ENCODE measurements around the gene SPHK2.

SPHK2 gene

GRCh38 chr19:48634424-48635262 lies 15.3 kb downstream of the SPHK2 start:
- Histone ChIP-seq H3K9ac (ENCODE audit: low read length) (peak overlapping the region; percentile 82), H3K4me1 (ENCODE audit: control insufficient read depth, insufficient read depth, low read length) (peaks cover 47% of the 10 kb centered on the region), H3K9me3 (ENCODE audit: control insufficient read depth, low read length) (no peaks in the 10 kb centered on the region), H3K27me3 (replicated peaks; ENCODE audit: control insufficient read depth, insufficient read depth, low read length) (no peaks in the 10 kb centered on the region), H3K36me3 (ENCODE audit: control insufficient read depth, insufficient read depth, low read length, severe bottlenecking) (no peaks in the 10 kb centered on the region), H3K4me3 (ENCODE audit: low read length) (peak overlapping the region; percentile 79)
- DNase-seq (ENCODE audit: low read depth): peak; percentile 93

DNA sequence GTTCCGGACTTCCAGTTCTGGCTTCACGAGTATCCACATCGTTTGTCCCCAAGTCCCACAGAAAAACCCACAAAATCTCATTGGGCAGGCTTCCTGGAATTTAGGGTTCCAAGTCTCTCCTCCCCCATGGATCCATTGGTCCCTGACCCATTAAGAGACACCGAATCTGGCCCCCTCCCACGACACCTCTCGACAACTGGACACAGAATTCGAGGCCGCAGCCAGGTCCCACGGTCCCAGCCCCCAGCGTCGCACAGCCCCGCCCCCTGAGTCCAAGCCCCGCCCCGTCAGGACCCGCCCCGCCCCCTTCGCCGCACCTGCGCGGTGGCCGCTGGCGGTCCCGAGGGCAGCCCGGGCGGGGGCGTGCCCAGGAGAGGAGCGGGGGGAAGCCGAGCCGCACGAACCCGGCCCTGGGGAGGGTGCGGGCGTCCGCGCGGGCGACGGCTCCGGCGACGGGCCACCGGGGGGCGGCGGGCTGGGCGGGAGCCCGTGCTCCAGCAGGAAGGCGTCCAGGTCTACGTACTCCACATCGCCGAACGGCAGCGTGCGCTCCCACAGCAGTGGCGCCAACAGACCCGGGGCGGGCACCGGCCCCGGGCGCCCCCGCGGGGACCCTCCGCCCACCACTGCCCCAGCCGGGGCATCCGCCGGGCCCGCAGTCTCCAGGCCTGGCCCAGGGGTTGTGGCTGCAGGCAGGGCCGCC lies 16.1 kb downstream of the SPHK2 start:
- peak overlapping the region; percentile 82 for H3K9ac ChIP-seq (ENCODE audit: low read length)
- no peaks in the 10 kb centered on the region for H3K36me3 ChIP-seq (ENCODE audit: control insufficient read depth, insufficient read depth, low read length, severe bottlenecking)
- peak overlapping the region; percentile 87 for H3K4me3 ChIP-seq (ENCODE audit: low read length)
- H3K4me1 ChIP-seq (ENCODE audit: control insufficient read depth, insufficient read depth, low read length): peaks cover 47% of the 10 kb centered on the region
- H3K27me3 ChIP-seq (replicated peaks; ENCODE audit: control insufficient read depth, insufficient read depth, low read length): no peaks in the 10 kb centered on the region
- H3K9me3 ChIP-seq (ENCODE audit: control insufficient read depth, low read length): no peaks in the 10 kb centered on the region
- peak; percentile 61 for DNase-seq (ENCODE audit: low read depth)

GRCh38 chr19:48635966-48636858 lies 16.9 kb downstream of the SPHK2 start:
- DNase-seq (ENCODE audit: low read depth): peak; percentile 33
- no peaks in the 10 kb centered on the region for H3K36me3 ChIP-seq (ENCODE audit: control insufficient read depth, insufficient read depth, low read length, severe bottlenecking)
- peaks cover 47% of the 10 kb centered on the region for H3K4me1 ChIP-seq (ENCODE audit: control insufficient read depth, insufficient read depth, low read length)
- no peaks in the 10 kb centered on the region for H3K9me3 ChIP-seq (ENCODE audit: control insufficient read depth, low read length)
- no peaks in the 10 kb centered on the region for H3K27me3 ChIP-seq (replicated peaks; ENCODE audit: control insufficient read depth, insufficient read depth, low read length)
- peak overlapping the region; percentile 91 for H3K9ac ChIP-seq (ENCODE audit: low read length)
- peak overlapping the region; percentile 87 for H3K4me3 ChIP-seq (ENCODE audit: low read length)

DNA sequence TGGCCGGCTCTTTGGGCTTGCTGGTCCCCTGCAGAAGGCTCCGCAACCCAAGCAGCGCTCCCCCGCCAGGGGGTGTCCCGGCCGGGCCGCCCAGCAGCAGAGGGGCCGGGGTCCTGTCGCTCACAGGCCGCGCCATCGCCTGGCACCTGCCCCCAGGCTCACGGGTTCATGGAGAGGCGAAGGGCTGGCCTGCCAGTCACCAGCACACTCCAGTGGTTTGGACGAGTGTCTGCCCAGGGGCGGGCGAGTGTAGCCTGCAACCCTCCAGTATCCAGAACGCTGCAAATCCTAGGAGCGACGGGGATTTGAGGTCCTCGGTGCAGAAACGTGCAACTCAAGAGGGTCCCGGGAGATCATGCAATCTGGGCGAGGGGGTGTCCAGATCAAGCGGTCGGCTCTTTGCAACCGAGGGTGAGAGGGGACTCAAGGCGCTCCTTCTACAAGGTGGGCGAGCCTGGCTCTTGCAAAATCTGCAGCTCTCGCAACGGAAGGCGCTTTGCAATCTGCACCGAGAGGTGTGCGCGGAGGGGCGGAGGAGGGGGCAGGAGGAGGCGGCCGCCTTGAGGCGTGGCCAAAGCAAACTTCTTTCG lies 17.6 kb downstream of the SPHK2 start, which contains the start of gene DBP:
DBP (minus strand) TSS at position 521 of the 590 bp plus-strand sequence; CDS start at position 136, 385 bp downstream.
- H3K36me3 ChIP-seq (ENCODE audit: control insufficient read depth, insufficient read depth, low read length, severe bottlenecking): no peaks in the 10 kb centered on the region
- DNase-seq (ENCODE audit: low read depth): no peak
- peak within 1 kb of the TSS; percentile 91 for H3K9ac ChIP-seq (ENCODE audit: low read length)
- peak within 1 kb of the TSS; percentile 87 for H3K4me3 ChIP-seq (ENCODE audit: low read length)
- H3K27me3 ChIP-seq (replicated peaks; ENCODE audit: control insufficient read depth, insufficient read depth, low read length): no peaks in the 10 kb centered on the region
- H3K4me1 ChIP-seq (ENCODE audit: control insufficient read depth, insufficient read depth, low read length): peaks cover 47% of the 10 kb centered on the region
- H3K9me3 ChIP-seq (ENCODE audit: control insufficient read depth, low read length): no peaks in the 10 kb centered on the region

DNA sequence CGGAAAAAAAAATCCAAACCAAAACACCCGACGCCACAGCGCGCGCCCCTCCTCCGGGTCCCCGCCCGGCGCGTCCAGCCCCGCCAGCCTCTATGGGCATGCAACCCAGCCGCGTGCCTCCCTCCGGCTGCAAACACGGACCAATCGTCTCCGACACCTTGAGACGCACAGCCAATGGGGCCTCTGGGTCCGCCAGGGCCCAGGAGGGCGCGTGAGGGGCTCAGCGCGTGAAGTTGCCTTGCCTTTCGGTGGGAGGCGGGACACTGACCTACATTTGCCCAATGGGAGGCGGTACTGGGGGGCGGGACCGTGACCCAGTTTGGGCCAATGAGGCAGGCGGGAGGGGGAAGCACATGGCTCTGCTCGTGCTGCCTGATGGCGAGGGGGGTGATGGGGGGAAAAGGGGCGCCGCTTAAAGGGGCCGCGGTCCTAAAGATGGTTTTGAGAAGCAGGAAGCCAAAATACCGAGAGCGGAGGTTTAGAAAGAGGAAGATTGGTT lies 18.2 kb downstream of the SPHK2 start:
- DNase-seq (ENCODE audit: low read depth): peak; percentile 99
- Histone ChIP-seq H3K9ac (ENCODE audit: low read length) (peak overlapping the region; percentile 91), H3K4me1 (ENCODE audit: control insufficient read depth, insufficient read depth, low read length) (peaks cover 45% of the 10 kb centered on the region), H3K36me3 (ENCODE audit: control insufficient read depth, insufficient read depth, low read length, severe bottlenecking) (no peaks in the 10 kb centered on the region), H3K4me3 (ENCODE audit: low read length) (peak overlapping the region; percentile 87), H3K9me3 (ENCODE audit: control insufficient read depth, low read length) (no peaks in the 10 kb centered on the region), H3K27me3 (replicated peaks; ENCODE audit: control insufficient read depth, insufficient read depth, low read length) (no peaks in the 10 kb centered on the region)

DNA sequence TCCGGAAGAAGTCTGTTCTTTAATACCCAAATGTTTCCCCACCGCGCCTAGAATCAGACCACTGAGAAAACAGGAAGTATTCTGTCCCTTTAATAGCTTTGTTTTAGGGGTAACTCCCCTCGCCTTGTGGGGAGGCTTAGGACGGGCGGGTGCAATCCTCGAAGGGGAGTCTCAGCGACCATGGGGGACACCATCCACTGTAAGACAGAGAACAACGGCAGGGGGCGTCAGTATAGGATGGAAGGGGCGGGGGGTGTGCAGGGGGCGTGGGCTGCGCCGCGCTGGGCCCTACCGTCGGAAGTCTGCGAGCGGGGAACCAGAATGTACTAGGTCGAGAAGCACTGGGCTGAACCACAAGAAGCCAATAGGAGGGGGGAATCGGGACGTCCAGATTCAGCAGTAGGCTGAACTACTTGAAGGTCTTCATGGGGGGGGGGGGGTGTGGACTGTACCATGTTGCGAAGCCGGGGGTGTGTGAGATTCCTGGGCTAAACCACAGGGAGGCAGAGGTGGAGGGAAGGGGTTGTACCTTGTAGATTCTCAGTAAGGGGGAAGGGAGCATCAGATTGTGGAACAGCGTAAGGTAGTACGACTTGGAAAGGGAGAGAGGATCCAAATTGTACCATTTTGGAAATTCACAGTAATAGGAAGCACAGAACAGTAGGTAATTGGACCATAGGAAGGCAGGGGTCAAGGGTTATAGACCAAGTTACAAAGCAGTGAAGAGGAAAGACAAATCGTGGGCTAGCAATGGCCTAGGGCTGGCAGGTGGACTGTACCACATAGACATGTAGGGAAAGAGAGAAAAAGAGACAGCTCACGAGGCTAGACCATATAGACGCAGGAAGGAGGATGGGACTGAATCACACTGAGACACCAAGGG lies 18.9 kb downstream of the SPHK2 start:
- peak; percentile 94 for DNase-seq (ENCODE audit: low read depth)
- H3K4me3 ChIP-seq (ENCODE audit: low read length): peak overlapping the region; percentile 87

DNA sequence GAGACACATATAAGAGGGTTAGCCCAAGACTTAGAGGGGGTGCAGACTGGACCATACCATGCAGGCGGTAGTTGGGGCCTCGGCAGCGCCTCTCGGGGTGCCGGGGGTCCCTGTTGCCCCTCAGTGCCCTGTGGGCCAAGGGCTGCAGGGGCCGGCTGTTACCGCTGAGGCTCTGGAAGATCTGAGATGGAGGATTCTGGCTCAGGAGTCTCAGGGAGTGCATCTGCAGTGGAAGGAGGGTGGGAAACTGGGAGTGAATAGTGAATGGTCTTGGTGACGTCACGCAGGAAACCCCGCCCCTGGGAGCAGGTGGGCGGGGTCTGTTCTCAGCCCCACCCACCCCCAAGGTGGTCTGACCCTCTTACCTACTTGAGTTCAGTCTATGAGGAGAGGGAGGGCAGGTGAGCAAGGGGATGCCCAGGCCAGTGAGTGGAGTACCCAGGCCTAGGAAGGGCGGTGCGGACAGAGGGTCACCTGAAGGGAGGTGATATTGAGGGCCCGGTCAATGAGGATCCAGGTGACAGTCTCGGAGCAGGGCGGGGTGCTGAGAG lies 19.6 kb downstream of the SPHK2 start:
- H3K4me3 ChIP-seq (ENCODE audit: low read length): peak overlapping the region; percentile 54
- H3K4me1 ChIP-seq (ENCODE audit: control insufficient read depth, insufficient read depth, low read length): peaks cover 31% of the 10 kb centered on the region
- no peaks in the 10 kb centered on the region for H3K36me3 ChIP-seq (ENCODE audit: control insufficient read depth, insufficient read depth, low read length, severe bottlenecking)
- DNase-seq (ENCODE audit: low read depth): no peak
- H3K9ac ChIP-seq (ENCODE audit: low read length): peak overlapping the region; percentile 91
- H3K27me3 ChIP-seq (replicated peaks; ENCODE audit: control insufficient read depth, insufficient read depth, low read length): no peaks in the 10 kb centered on the region
- H3K9me3 ChIP-seq (ENCODE audit: control insufficient read depth, low read length): no peaks in the 10 kb centered on the region

More for the DNA sequence above, 18.9 kb downstream of the SPHK2 start:
- Histone ChIP-seq H3K9me3 (ENCODE audit: control insufficient read depth, low read length) (no peaks in the 10 kb centered on the region), H3K36me3 (ENCODE audit: control insufficient read depth, insufficient read depth, low read length, severe bottlenecking) (no peaks in the 10 kb centered on the region), H3K27me3 (replicated peaks; ENCODE audit: control insufficient read depth, insufficient read depth, low read length) (no peaks in the 10 kb centered on the region), H3K4me1 (ENCODE audit: control insufficient read depth, insufficient read depth, low read length) (peaks cover 38% of the 10 kb centered on the region), H3K9ac (ENCODE audit: low read length) (peak overlapping the region; percentile 91)

- no peak overlapping the region for H3K9ac ChIP-seq (ENCODE audit: low read length)
- H3K9me3 ChIP-seq (ENCODE audit: control insufficient read depth, low read length): no peaks in the 10 kb centered on the region
- no peak overlapping the region for H3K4me3 ChIP-seq (ENCODE audit: low read length)
- peaks cover 25% of the 10 kb centered on the region for H3K4me1 ChIP-seq (ENCODE audit: control insufficient read depth, insufficient read depth, low read length)
- DNase-seq (ENCODE audit: low read depth): no peak
- no peaks in the 10 kb centered on the region for H3K36me3 ChIP-seq (ENCODE audit: control insufficient read depth, insufficient read depth, low read length, severe bottlenecking)
- no peaks in the 10 kb centered on the region for H3K27me3 ChIP-seq (replicated peaks; ENCODE audit: control insufficient read depth, insufficient read depth, low read length)
These were observed 20.4 kb downstream of the SPHK2 start for GRCh38 chr19:48639483-48640375.

DNA sequence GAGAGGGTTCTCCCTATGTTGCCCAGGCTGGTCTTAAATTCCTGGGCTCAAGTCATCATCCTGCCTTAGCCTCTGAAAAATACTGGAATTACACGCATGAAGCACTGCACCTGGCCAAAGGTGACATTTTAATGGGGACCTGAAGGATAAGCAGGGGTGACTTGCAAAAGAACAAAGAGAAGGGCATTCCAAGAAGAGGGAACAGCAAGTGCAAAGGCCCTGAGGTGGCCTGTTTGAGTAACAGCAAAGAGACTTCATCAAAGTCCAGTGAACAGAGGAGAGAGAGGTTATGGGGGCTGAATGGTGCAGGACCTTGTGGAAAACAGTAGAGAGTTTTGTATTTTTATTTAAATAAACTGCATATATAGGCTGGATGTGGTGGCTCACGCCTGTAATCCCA lies 22.5 kb downstream of the SPHK2 start:
- Histone ChIP-seq H3K4me1 (ENCODE audit: control insufficient read depth, insufficient read depth, low read length) (peaks cover 23% of the 10 kb centered on the region), H3K9ac (ENCODE audit: low read length) (no peak overlapping the region), H3K9me3 (ENCODE audit: control insufficient read depth, low read length) (no peaks in the 10 kb centered on the region), H3K36me3 (ENCODE audit: control insufficient read depth, insufficient read depth, low read length, severe bottlenecking) (no peaks in the 10 kb centered on the region), H3K4me3 (ENCODE audit: low read length) (no peak overlapping the region), H3K27me3 (replicated peaks; ENCODE audit: control insufficient read depth, insufficient read depth, low read length) (peaks cover 7% of the 10 kb centered on the region)
- DNase-seq (ENCODE audit: low read depth): no peak

Data from adipocyte (in vitro differentiated cells).